Nucleus accumbens (tissue), 56 donors: ENCODE data around the gene UCK1.

ENCODE experiments used
- DNase-seq, 56 donors: peaks; one replicate each; lab custom pipeline; 2025; lab: John Stamatoyannopoulos, UW

Gene UCK1

GRCh38 chr9:131480258-131480657, 50.8 kb downstream of the UCK1 start:
- DNase-seq, result no peak

- no peak for DNase-seq
Measured at GRCh38 chr9:131478911-131479310, 52.2 kb downstream of the UCK1 start.

DNA sequence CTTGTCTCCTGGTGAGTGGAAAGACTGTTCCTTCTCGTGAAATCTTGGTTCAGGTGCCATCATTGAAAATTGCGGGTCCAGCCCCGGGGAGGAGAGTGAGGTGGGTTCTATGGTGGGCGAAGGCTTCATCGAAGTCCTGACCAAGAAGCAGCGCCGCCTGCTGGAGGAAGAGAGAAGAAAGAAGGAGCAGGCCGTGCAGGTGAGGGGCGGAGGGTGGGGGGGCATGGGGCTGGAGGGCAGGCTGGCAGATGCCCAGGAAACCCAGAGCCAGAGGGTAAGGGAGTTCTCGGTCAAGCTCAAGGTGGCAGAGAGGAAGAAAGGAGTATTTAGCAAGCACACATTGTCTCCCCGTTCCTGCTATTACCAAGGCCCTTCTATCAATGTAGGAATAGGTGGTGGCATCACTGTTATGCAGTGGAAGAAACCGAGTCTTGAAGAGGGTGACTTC, 52.6 kb downstream of the UCK1 start:
- DNase-seq, result peak in 8 of 56 donors; percentile 3 to 43 (median 21)

GRCh38 chr9:131477816-131478419, 53.1 kb downstream of the UCK1 start:
- no peak for DNase-seq

- DNase-seq, result no peak
Measured at GRCh38 chr9:131477367-131477766, 53.7 kb downstream of the UCK1 start.

DNA sequence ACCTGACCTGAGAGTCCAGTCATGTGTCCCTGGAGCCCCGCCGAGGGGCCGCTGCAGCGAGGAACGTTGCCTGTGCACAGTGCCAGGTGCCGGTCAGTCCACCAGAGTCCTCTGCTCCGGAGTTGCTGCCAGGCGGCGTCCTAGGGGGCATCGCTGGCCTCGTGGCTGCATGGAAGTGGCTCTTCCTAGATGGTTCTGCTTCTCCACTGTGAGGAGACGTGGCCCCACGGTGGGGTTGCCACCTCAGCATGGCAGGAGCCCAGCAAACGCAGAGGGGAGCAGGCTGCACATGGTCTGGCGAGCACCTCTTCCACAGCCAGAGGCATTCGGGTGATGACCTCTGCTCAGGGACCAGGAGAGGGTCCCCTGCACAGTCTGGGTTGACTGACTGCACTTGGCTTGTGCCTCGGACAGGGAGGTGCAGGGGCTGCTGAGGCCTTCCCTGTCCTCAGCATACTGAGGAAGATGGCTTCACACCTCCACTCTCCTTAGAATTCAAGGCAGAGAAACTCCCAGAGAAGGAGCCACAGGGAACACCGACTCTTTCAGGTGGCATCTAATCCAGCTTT, 54.2 kb downstream of the UCK1 start:
- peak in 1 of 56 donors; percentile 38 for DNase-seq

GRCh38 chr9:131475956-131476776, 54.9 kb downstream of the UCK1 start:
- DNase-seq, result peak in 1 of 56 donors; percentile 24

- DNase-seq, result no peak
Measured at GRCh38 chr9:131475111-131475955, 55.7 kb downstream of the UCK1 start.

GRCh38 chr9:131474711-131475110, 56.4 kb downstream of the UCK1 start:
- no peak for DNase-seq

DNA sequence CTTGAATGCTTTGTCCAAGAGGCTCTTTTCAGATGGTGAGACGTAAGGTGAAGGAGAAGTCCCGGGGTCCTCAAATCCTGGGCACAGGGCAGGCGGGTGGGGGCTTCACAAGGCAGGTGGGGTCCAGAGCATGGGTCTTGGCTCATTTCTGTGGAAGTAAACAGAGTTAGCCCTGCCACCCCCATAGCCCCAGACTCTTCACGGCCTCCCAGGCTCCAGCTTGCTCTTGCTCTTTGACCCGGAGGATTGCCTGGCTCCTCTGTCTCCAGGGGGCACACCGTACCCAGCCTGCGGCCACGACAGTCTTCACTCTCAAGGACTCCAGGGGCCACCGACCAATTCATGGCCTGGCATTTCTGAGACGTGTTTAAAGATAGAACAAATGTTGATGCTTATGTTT, 57.2 kb downstream of the UCK1 start:
- DNase-seq, result no peak
